ENCODE measurements around the gene LIPT2. TPM values are rescaled to one million over a fixed set of nuclear protein-coding genes. Genes with fewer than 3 reads are reported as not detected.

Gene LIPT2
- total RNA-seq, 1 experiment from 2014 or later = 5.8 TPM

DNA sequence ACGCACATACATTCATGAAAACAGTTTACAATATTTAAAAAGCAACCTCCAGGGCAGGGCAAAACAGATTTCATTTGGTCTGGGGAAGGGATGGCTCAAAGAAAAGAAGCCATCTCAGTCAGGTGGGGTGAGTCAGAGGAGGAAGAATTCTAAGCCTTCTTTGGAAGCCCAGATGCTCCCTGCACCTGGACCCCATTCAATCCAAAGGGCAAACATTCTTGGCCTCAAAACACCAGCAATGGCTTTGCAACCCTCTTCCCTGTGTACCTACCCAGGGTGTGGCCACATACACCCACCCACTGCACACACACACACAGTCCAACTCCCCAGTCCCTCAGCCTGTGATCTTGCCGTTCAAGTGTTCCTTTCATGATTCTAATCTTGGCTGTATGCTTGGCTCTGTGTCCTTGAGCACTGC, 28.2 kb downstream of the LIPT2 start:
- POLR2A ChIA-PET (ENCODE audit: unreplicated experiment) = no interaction called here
- no peaks in the 10 kb centered on the region for H3K36me3 ChIP-seq (ENCODE audit: low read depth)
- TF ChIP-seq, protein P1, sequence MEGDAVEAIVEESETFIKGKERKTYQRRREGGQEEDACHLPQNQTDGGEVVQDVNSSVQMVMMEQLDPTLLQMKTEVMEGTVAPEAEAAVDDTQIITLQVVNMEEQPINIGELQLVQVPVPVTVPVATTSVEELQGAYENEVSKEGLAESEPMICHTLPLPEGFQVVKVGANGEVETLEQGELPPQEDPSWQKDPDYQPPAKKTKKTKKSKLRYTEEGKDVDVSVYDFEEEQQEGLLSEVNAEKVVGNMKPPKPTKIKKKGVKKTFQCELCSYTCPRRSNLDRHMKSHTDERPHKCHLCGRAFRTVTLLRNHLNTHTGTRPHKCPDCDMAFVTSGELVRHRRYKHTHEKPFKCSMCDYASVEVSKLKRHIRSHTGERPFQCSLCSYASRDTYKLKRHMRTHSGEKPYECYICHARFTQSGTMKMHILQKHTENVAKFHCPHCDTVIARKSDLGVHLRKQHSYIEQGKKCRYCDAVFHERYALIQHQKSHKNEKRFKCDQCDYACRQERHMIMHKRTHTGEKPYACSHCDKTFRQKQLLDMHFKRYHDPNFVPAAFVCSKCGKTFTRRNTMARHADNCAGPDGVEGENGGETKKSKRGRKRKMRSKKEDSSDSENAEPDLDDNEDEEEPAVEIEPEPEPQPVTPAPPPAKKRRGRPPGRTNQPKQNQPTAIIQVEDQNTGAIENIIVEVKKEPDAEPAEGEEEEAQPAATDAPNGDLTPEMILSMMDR (conservative IDR thresholded peaks at IDR 0.05) = no peak
- no peak for TF ChIP-seq EZH2 (IDR thresholded peaks at IDR 0.05; ENCODE audit: low read depth)
- CTCF ChIA-PET = no interaction called here
- H3K27me3 ChIP-seq (ENCODE audit: insufficient read depth, low read depth) = no peaks in the 10 kb centered on the region
- no peak overlapping the region for H3K4me3 ChIP-seq
- no peaks in the 10 kb centered on the region for H3K9me3 ChIP-seq (ENCODE audit: insufficient read depth, low read depth)
- H3K27ac ChIP-seq = no peak overlapping the region
- BruUV-seq (replicated peaks) = no TSS peak
- H3K4me1 ChIP-seq (replicated peaks; ENCODE audit: insufficient read depth) = peaks cover 29% of the 10 kb centered on the region
- 0 out of 2 replicates have a peak overlapping the region, but pooled peaks have one; percentile 26 for H3K4me2 ChIP-seq
- H3K79me2 ChIP-seq (ENCODE audit: low read depth) = no peaks in the 10 kb centered on the region
- H3K9me2 ChIP-seq (ENCODE audit: insufficient read depth) = no peaks in the 10 kb centered on the region
- no peaks in the 10 kb centered on the region; the same call in 1 of the 2 replicates for H3F3A ChIP-seq (ENCODE audit: insufficient read depth, low read depth)
- no peak overlapping the region; the same call in 1 of the 2 replicates for H2AFZ ChIP-seq
- intact Hi-C loops (cut with micrococcal nuclease; ENCODE audit: unreplicated experiment) = no loop called here
- DNase-seq = peak; percentile 55 to 69
- H4K20me1 ChIP-seq (ENCODE audit: insufficient read depth) = no peaks in the 10 kb centered on the region

DNA sequence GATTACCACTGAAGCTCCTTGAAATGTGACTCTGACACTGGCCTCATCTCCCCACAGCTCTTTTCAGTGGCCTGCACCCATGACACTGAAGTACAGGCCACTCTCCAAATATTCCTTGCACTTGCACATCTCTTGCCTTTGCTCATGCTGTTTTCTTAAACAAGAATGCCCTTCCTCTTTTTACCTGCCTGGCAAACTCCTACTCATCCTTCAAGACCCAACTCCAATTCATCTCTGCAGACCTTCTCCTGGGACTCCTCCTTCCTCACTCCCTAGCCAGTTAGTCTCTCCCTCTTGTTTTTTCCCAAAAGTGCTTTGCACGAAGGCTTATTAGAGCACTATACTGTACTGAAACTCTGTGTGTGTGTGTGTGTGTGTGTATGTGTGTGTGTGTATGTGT, 28.8 kb downstream of the LIPT2 start:
- CTCF ChIA-PET = interaction anchor here (0.6 kb wide), 1 partner anchor 171 kb away, joined by 3 read pairs; no protein-coding TSS in a partner anchor

DNA sequence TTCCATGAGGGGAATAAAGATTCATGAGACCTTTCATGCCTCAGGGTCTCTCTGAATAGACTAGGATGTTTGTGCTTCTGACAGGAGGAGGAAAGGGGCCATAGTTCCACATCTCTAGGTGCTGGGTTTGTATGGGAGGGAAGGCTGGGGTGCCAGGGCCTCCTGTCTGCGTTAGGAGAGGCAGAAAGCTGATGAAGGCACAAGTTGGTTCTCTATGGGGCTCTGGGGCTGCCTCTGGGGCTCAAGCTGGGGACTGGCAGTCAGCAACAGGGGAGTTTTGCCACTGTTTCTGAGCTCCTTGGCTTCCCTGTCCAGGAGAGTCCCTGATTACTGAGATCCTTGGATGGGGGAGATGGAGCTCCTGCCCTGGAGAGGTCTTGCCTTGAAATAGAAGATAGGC, 30.3 kb downstream of the LIPT2 start:
- H3K27ac ChIP-seq = no peak overlapping the region
- no peak overlapping the region for H3K4me3 ChIP-seq
- BruUV-seq (replicated peaks) = no TSS peak
- H2AFZ ChIP-seq = no peak overlapping the region
- H3K9me2 ChIP-seq (ENCODE audit: insufficient read depth) = no peaks in the 10 kb centered on the region
- no peaks in the 10 kb centered on the region for H3K9me3 ChIP-seq (ENCODE audit: insufficient read depth, low read depth)
- TF ChIP-seq, protein P1 (conservative IDR thresholded peaks at IDR 0.05) = no peak
- TF ChIP-seq EZH2 (IDR thresholded peaks at IDR 0.05; ENCODE audit: low read depth) = no peak
- H3F3A ChIP-seq (ENCODE audit: insufficient read depth, low read depth) = no peaks in the 10 kb centered on the region; the same call in 1 of the 2 replicates
- POLR2A ChIA-PET (ENCODE audit: unreplicated experiment) = interaction anchor here (0.5 kb wide), 1 partner anchor 122 kb away, joined by 5 read pairs; no protein-coding TSS in a partner anchor
- H3K79me2 ChIP-seq (ENCODE audit: low read depth) = no peaks in the 10 kb centered on the region
- intact Hi-C loops (cut with micrococcal nuclease; ENCODE audit: unreplicated experiment) = no loop called here
- CTCF ChIA-PET = no interaction called here
- H4K20me1 ChIP-seq (ENCODE audit: insufficient read depth) = no peaks in the 10 kb centered on the region
- no peak for DNase-seq
- no peaks in the 10 kb centered on the region for H3K27me3 ChIP-seq (ENCODE audit: insufficient read depth, low read depth)
- H3K36me3 ChIP-seq (ENCODE audit: low read depth) = no peaks in the 10 kb centered on the region
- H3K4me1 ChIP-seq (replicated peaks; ENCODE audit: insufficient read depth) = peaks cover 36% of the 10 kb centered on the region
- no peak overlapping the region for H3K4me2 ChIP-seq

More for the DNA sequence above, 28.8 kb downstream of the LIPT2 start:
- Histone ChIP-seq H3K9me3 (ENCODE audit: insufficient read depth, low read depth) (no peaks in the 10 kb centered on the region), H3K9me2 (ENCODE audit: insufficient read depth) (no peaks in the 10 kb centered on the region), H3K36me3 (ENCODE audit: low read depth) (no peaks in the 10 kb centered on the region), H3K27me3 (ENCODE audit: insufficient read depth, low read depth) (no peaks in the 10 kb centered on the region), H3K27ac (no peak overlapping the region), H3K4me2 (no peak overlapping the region), H3K4me1 (replicated peaks; ENCODE audit: insufficient read depth) (peaks cover 35% of the 10 kb centered on the region), H3K4me3 (no peak overlapping the region), H4K20me1 (ENCODE audit: insufficient read depth) (no peaks in the 10 kb centered on the region), H2AFZ (no peak overlapping the region), H3F3A (ENCODE audit: insufficient read depth, low read depth) (no peaks in the 10 kb centered on the region; the same call in 1 of the 2 replicates), H3K79me2 (ENCODE audit: low read depth) (no peaks in the 10 kb centered on the region)
- intact Hi-C loops (cut with micrococcal nuclease; ENCODE audit: unreplicated experiment) = no loop called here
- no peak for TF ChIP-seq EZH2 (IDR thresholded peaks at IDR 0.05; ENCODE audit: low read depth)
- TF ChIP-seq, protein P1 (conservative IDR thresholded peaks at IDR 0.05) = no peak
- no TSS peak for BruUV-seq (replicated peaks)
- no peak for DNase-seq
- POLR2A ChIA-PET (ENCODE audit: unreplicated experiment) = no interaction called here
